BJ (cell line): ENCODE results near the gene LRP3. TPM values are rescaled to one million over a fixed set of nuclear protein-coding genes. Genes with fewer than 3 reads are reported as not detected.
"Not testable (repeated sequence)": the region's sequence is repeated elsewhere in the genome, so short reads cannot be mapped to it uniquely, and the experiment has no call there.

ENCODE experiments used
- CTCF ChIA-PET: fragments of 350-600 bp; formaldehyde crosslinking; extraction: SDS; loops from one replicate; lab custom pipeline; 2021; ENCODE audit warnings: antibody characterized with exemption, inconsistent platforms; lab: Yijun Ruan, JAX
- POLR2A ChIA-PET: fragments of 300-600 bp; sonication (Branson Sonifier 250); formaldehyde crosslinking; extraction: SDS; loops from one replicate; lab custom pipeline; 2021; ENCODE audit warnings: antibody characterized with exemption; lab: Charles Lee
- DNase-seq: peaks from one replicate; pipeline ENCODE4 v3.0.0-alpha.2; 2011; ENCODE audit warnings: low read depth
- H3K27me3 ChIP-seq: 2 replicates; pipeline ENCODE4 v1.6.0; 2011; ENCODE audit warnings: low read length; ENCODE audit not compliant: control insufficient read depth, insufficient read depth
- H3K36me3 ChIP-seq: 2 replicates; pipeline ENCODE4 v1.5.1; 2011; ENCODE audit warnings: low read length; ENCODE audit not compliant: control insufficient read depth, insufficient read depth
- H3K4me3 ChIP-seq: 2 replicates; pipeline ENCODE4 v1.5.1; 2011; ENCODE audit warnings: low read depth, mild to moderate bottlenecking, control low read depth, low read length
- CTCF ChIP-seq: IDR thresholded peaks from 2 replicates; pipeline ENCODE4 v1.5.1; 2011; ENCODE audit warnings: low read depth, mild to moderate bottlenecking, control low read depth, inconsistent platforms, low read length, moderate library complexity; ENCODE audit not compliant: insufficient read depth
- polyA plus RNA-seq: library from polyadenylated mRNA; depleted of rRNA; stranded (reverse); fragments of >200 nt; gene quantifications from 2 replicates; pipeline ENCODE4 v1.2.3, GENCODE V29; 2011

LRP3 gene
- polyA plus RNA-seq, 1 experiment: 16.1 TPM

- TF ChIP-seq CTCF: no peak
- DNase-seq: no peak
- Histone ChIP-seq H3K27me3 (no peaks in the 10 kb centered on the region), H3K4me3 (no peak overlapping the region), H3K36me3 (no peaks in the 10 kb centered on the region)
- ChIA-PET CTCF (interaction anchor here (1.3 kb wide), 1 partner anchor 17 kb away, joined by 7 read pairs; no protein-coding TSS in a partner anchor), POLR2A (no interaction called here)
Observed at GRCh38 chr19:33161201-33161600, 32.9 kb upstream of the LRP3 start.

GRCh38 chr19:33163481-33163880 lies 30.6 kb upstream of the LRP3 start:
- ChIA-PET POLR2A (no interaction called here), CTCF (interaction anchor here (0.7 to 1.2 kb wide), 2 partner anchors 15 to 21 kb away, joined by 3 to 6 read pairs; no protein-coding TSS in a partner anchor)
- Histone ChIP-seq H3K36me3 (no peaks in the 10 kb centered on the region), H3K4me3 (no peak overlapping the region), H3K27me3 (no peaks in the 10 kb centered on the region)
- no peak for TF ChIP-seq CTCF
- no peak for DNase-seq

GRCh38 chr19:33166037-33166436 lies 28.1 kb upstream of the LRP3 start:
- CTCF ChIA-PET: interaction anchor here (0.7 to 1.0 kb wide), 3 partner anchors 9 to 18 kb away, joined by 3 to 5 read pairs (median 3); no protein-coding TSS in a partner anchor
- POLR2A ChIA-PET, H3K4me3 ChIP-seq, H3K36me3 ChIP-seq, H3K27me3 ChIP-seq, DNase-seq: not testable (repeated sequence)

- ChIA-PET CTCF (interaction anchor here (0.6 to 1.7 kb wide), 4 partner anchors 11 to 23 kb away, joined by 3 to 6 read pairs (median 4); no protein-coding TSS in a partner anchor), POLR2A (no interaction called here)
- Histone ChIP-seq H3K4me3 (no peak overlapping the region), H3K27me3 (no peaks in the 10 kb centered on the region), H3K36me3 (no peaks in the 10 kb centered on the region)
- no peak for TF ChIP-seq CTCF
- DNase-seq: no peak
Observed at GRCh38 chr19:33167438-33167837, 26.7 kb upstream of the LRP3 start.

- Histone ChIP-seq H3K27me3 (no peaks in the 10 kb centered on the region), H3K36me3 (no peaks in the 10 kb centered on the region), H3K4me3 (no peak overlapping the region)
- CTCF ChIA-PET: no interaction called here
- POLR2A ChIA-PET: no interaction called here
- no peak for TF ChIP-seq CTCF
- DNase-seq: no peak
Observed at GRCh38 chr19:33168528-33168927, 25.6 kb upstream of the LRP3 start.
